Naive B cell (primary cell): ENCODE results near the gene RGS12. TPM values are rescaled to one million over a fixed set of nuclear protein-coding genes. Genes with fewer than 3 reads are reported as not detected.
A peak's percentile ranks its signal among the peaks of the same experiment; 100 is the strongest.

Source experiments
- ATAC-seq, 2 donors: fragments of 150-1000 bp; cut with Tn5 transposase; 2 replicates each; pipeline ENCODE4 v1.10.0; 2021; ENCODE audit warnings: low read depth in 2 of 2, mild to moderate bottlenecking in 2 of 2, moderate library complexity in 2 of 2
- DNase-seq: peaks from one replicate; pipeline ENCODE4 v3.0.0; 2022
- H3K27ac Mint-ChIP-seq, 6 donors: one replicate each; pipeline ENCODE4 v1.8.0; 2020 to 2022; ENCODE audit warnings: mild to moderate bottlenecking in 6 of 6, mixed read lengths in 6 of 6, moderate library complexity in 5 of 6, inconsistent platforms in 2 of 6
- H3K27me3 Mint-ChIP-seq, 3 donors: one replicate each; pipeline ENCODE4 v1.8.0; 2021 to 2022; ENCODE audit warnings: mixed read lengths in 3 of 3, mild to moderate bottlenecking in 1 of 3
- H3K36me3 Mint-ChIP-seq, 2 donors: one replicate each; pipeline ENCODE4 v1.8.0; 2020 to 2022; ENCODE audit warnings: mixed read lengths in 2 of 2, inconsistent platforms in 1 of 2, mild to moderate bottlenecking in 1 of 2
- H3K4me1 Mint-ChIP-seq, 3 donors: one replicate each; pipeline ENCODE4 v1.8.0; 2020 to 2022; ENCODE audit warnings: mixed read lengths in 3 of 3, inconsistent platforms in 1 of 3, mild to moderate bottlenecking in 1 of 3, moderate library complexity in 1 of 3
- H3K4me3 Mint-ChIP-seq, 8 donors: one replicate each; pipeline ENCODE4 v1.8.0; 2020 to 2022; ENCODE audit warnings: mild to moderate bottlenecking in 8 of 8, mixed read lengths in 8 of 8, moderate library complexity in 8 of 8, inconsistent platforms in 2 of 8
- H3K9me3 Mint-ChIP-seq, 7 donors: one replicate each; pipeline ENCODE4 v1.8.0; 2020 to 2022; ENCODE audit warnings: mixed read lengths in 7 of 7, mild to moderate bottlenecking in 5 of 7, inconsistent platforms in 2 of 7, moderate library complexity in 1 of 7
- polyA plus RNA-seq, 6 donors: library from polyadenylated mRNA; unstranded; fragments of 300-500 nt; fragmentation: Illumina TruSeq; gene quantifications; one replicate each; pipeline ENCODE4 v1.2.3, GENCODE V29; 2021; ENCODE audit warnings: low read depth in 6 of 6

RGS12 gene
- polyA plus RNA-seq, 6 donors from 2014 or later: 0.36 to 6.8 (median 2.5) TPM

- Mint-ChIP-seq H3K4me3 (no peak overlapping the region), H3K36me3 (no peaks in the 10 kb centered on the region), H3K27me3 (no peaks in the 10 kb centered on the region), H3K4me1 (no peaks in the 10 kb centered on the region), H3K27ac (no peak overlapping the region), H3K9me3 (no peaks in the 10 kb centered on the region)
- ATAC-seq (no peak), DNase-seq (no peak)
These were observed 41.7 kb upstream of the RGS12 start for GRCh38 chr4:3250956-3251690.

- no peak for DNase-seq
- Mint-ChIP-seq H3K4me3 (no peak overlapping the region), H3K27me3 (no peaks in the 10 kb centered on the region), H3K9me3 (no peaks in the 10 kb centered on the region), H3K4me1 (peaks cover 2 to 4% (median 4%) of the 10 kb centered on the region in 3 donors), H3K36me3 (no peaks in the 10 kb centered on the region), H3K27ac (peak overlapping the region in 1 of 6 donors; percentile 90)
- no peak for ATAC-seq
These were observed 40.9 kb upstream of the RGS12 start for GRCh38 chr4:3251691-3252479.

- ATAC-seq (no peak), DNase-seq (no peak)
- peaks cover 4 to 7% (median 7%) of the 10 kb centered on the region in 3 donors for H3K4me1 Mint-ChIP-seq
- no peaks in the 10 kb centered on the region for H3K9me3 Mint-ChIP-seq
- no peaks in the 10 kb centered on the region for H3K36me3 Mint-ChIP-seq
- no peaks in the 10 kb centered on the region for H3K27me3 Mint-ChIP-seq
- no peak overlapping the region for H3K4me3 Mint-ChIP-seq
- H3K27ac Mint-ChIP-seq: no peak overlapping the region
These were observed 40.4 kb upstream of the RGS12 start for GRCh38 chr4:3252480-3252828.

GRCh38 chr4:3252831-3253641, 39.8 kb upstream of the RGS12 start:
- Mint-ChIP-seq H3K36me3 (no peaks in the 10 kb centered on the region), H3K27ac (no peak overlapping the region), H3K4me1 (peaks cover 6 to 12% (median 8%) of the 10 kb centered on the region in 3 donors), H3K9me3 (no peaks in the 10 kb centered on the region), H3K27me3 (no peaks in the 10 kb centered on the region), H3K4me3 (no peak overlapping the region)
- DNase-seq (no peak), ATAC-seq (no peak)

- ATAC-seq (no peak), DNase-seq (no peak)
- peak overlapping the region in 1 of 6 donors; percentile 33 for H3K27ac Mint-ChIP-seq
- H3K27me3 Mint-ChIP-seq: no peaks in the 10 kb centered on the region
- peaks cover 9 to 13% (median 12%) of the 10 kb centered on the region in 3 donors for H3K4me1 Mint-ChIP-seq
- no peak overlapping the region for H3K4me3 Mint-ChIP-seq
- no peaks in the 10 kb centered on the region for H3K9me3 Mint-ChIP-seq
- H3K36me3 Mint-ChIP-seq: no peaks in the 10 kb centered on the region
These were observed 39.0 kb upstream of the RGS12 start for GRCh38 chr4:3253808-3254207.

GRCh38 chr4:3254302-3255131, 38.3 kb upstream of the RGS12 start:
- H3K9me3 Mint-ChIP-seq: no peaks in the 10 kb centered on the region
- H3K27me3 Mint-ChIP-seq: no peaks in the 10 kb centered on the region
- no peaks in the 10 kb centered on the region for H3K36me3 Mint-ChIP-seq
- ATAC-seq (no peak), DNase-seq (no peak)
- no peak overlapping the region for H3K4me3 Mint-ChIP-seq
- H3K27ac Mint-ChIP-seq: no peak overlapping the region
- H3K4me1 Mint-ChIP-seq: peaks cover 9 to 13% (median 12%) of the 10 kb centered on the region in 3 donors

- H3K4me1 Mint-ChIP-seq: peaks cover 9 to 13% (median 12%) of the 10 kb centered on the region in 3 donors
- H3K36me3 Mint-ChIP-seq: no peaks in the 10 kb centered on the region
- H3K4me3 Mint-ChIP-seq: no peak overlapping the region
- no peak overlapping the region for H3K27ac Mint-ChIP-seq
- no peak for ATAC-seq
- DNase-seq: no peak
- H3K27me3 Mint-ChIP-seq: no peaks in the 10 kb centered on the region
- no peaks in the 10 kb centered on the region for H3K9me3 Mint-ChIP-seq
These were observed 37.1 kb upstream of the RGS12 start for GRCh38 chr4:3255611-3256186.

- Mint-ChIP-seq H3K36me3 (no peaks in the 10 kb centered on the region), H3K4me3 (peak overlapping the region in 1 of 8 donors; percentile 29), H3K27me3 (no peaks in the 10 kb centered on the region), H3K4me1 (peaks cover 9 to 13% (median 12%) of the 10 kb centered on the region in 3 donors), H3K27ac (no peak overlapping the region), H3K9me3 (no peaks in the 10 kb centered on the region)
- ATAC-seq: no peak
- DNase-seq: no peak
These were observed 36.4 kb upstream of the RGS12 start for GRCh38 chr4:3256230-3257102.

GRCh38 chr4:3257103-3257555, 35.7 kb upstream of the RGS12 start:
- Mint-ChIP-seq H3K4me1 (peaks cover 9 to 13% (median 12%) of the 10 kb centered on the region in 3 donors), H3K27ac (peak overlapping the region in 1 of 6 donors; percentile 72), H3K36me3 (no peaks in the 10 kb centered on the region), H3K4me3 (peak overlapping the region in 1 of 8 donors; percentile 45), H3K9me3 (no peaks in the 10 kb centered on the region), H3K27me3 (no peaks in the 10 kb centered on the region)
- peak in 1 of 2 donors; percentile 27 for ATAC-seq
- DNase-seq: no peak

GRCh38 chr4:3257556-3258482, 35.0 kb upstream of the RGS12 start:
- Mint-ChIP-seq H3K4me1 (peaks cover 9 to 13% (median 12%) of the 10 kb centered on the region in 3 donors), H3K27ac (peak overlapping the region in 1 of 6 donors; percentile 69), H3K27me3 (peaks cover 0 to 3% (median 0%) of the 10 kb centered on the region in 3 donors), H3K9me3 (no peaks in the 10 kb centered on the region), H3K4me3 (peak overlapping the region in 2 of 8 donors; percentile 45 to 57), H3K36me3 (no peaks in the 10 kb centered on the region)
- DNase-seq: no peak
- ATAC-seq: peak; percentile 64 to 69
